Measurements from ENCODE around the gene ABCB1. TPM values are rescaled to one million over a fixed set of nuclear protein-coding genes. Genes with fewer than 3 reads are reported as not detected.

ABCB1 gene
- total and polyA plus RNA-seq, 3 donors from 2014 or later, result 6.5 to 8.6 (median 7.1) TPM

- Histone ChIP-seq H3K36me3 (ENCODE audit: low read depth, missing control alignments) (no peaks in the 10 kb centered on the region), H3K9me3 (no peaks in the 10 kb centered on the region), H3K27ac (peak overlapping the region; percentile 33 to 78), H3K27me3 (no peaks in the 10 kb centered on the region), H3K4me1 (peaks cover 4% of the 10 kb centered on the region), H3K4me3 (peak overlapping the region; percentile 66 to 78)
- no peak for TF ChIP-seq CTCF (IDR thresholded peaks at IDR 0.05)
- no peak for TF ChIP-seq POLR2A (IDR thresholded peaks at IDR 0.05)
- peak; percentile 59 for DNase-seq
- 3% methylated on average over 22 to 26 of the region's 39 CpGs for WGBS, 2 donors
- intact Hi-C loops (cut with DNase I; ENCODE audit: low total_unique reads), result no loop called here
These were observed 28.3 kb upstream of the ABCB1 start for GRCh38 chr7:87628780-87629569.

GRCh38 chr7:87627634-87627994, 26.9 kb upstream of the ABCB1 start:
- intact Hi-C loops (cut with DNase I; ENCODE audit: low total_unique reads), result no loop called here
- Histone ChIP-seq H3K27me3 (no peaks in the 10 kb centered on the region), H3K4me3 (peak overlapping the region; percentile 66 to 78), H3K36me3 (ENCODE audit: low read depth, missing control alignments) (no peaks in the 10 kb centered on the region), H3K9me3 (no peaks in the 10 kb centered on the region), H3K4me1 (peaks cover 4% of the 10 kb centered on the region), H3K27ac (peak overlapping the region; percentile 4 to 78)
- peak; percentile 65 for DNase-seq
- WGBS, 2 donors, result 0 to 1% methylated on average over 14 to 21 of the region's 30 CpGs
- TF ChIP-seq POLR2A (IDR thresholded peaks at IDR 0.05) (no peak), CTCF (IDR thresholded peaks at IDR 0.05) (no peak)

GRCh38 chr7:87625101-87625500, 24.4 kb upstream of the ABCB1 start:
- peaks cover 2% of the 10 kb centered on the region for H3K4me1 ChIP-seq
- H3K4me3 ChIP-seq, result no peak overlapping the region
- no peaks in the 10 kb centered on the region for H3K9me3 ChIP-seq
- no peaks in the 10 kb centered on the region for H3K36me3 ChIP-seq (ENCODE audit: low read depth, missing control alignments)
- no peak for TF ChIP-seq CTCF (IDR thresholded peaks at IDR 0.05)
- TF ChIP-seq POLR2A (IDR thresholded peaks at IDR 0.05), result no peak
- H3K27ac ChIP-seq, result no peak overlapping the region
- no peaks in the 10 kb centered on the region for H3K27me3 ChIP-seq
- WGBS, 2 donors, result 60 to 74% methylated on average over 15 of the region's 15 CpGs
- no peak for DNase-seq
- intact Hi-C loops (cut with DNase I; ENCODE audit: low total_unique reads), result no loop called here

- Histone ChIP-seq H3K4me3 (no peak overlapping the region), H3K36me3 (ENCODE audit: low read depth, missing control alignments) (no peaks in the 10 kb centered on the region), H3K27ac (no peak overlapping the region), H3K27me3 (no peaks in the 10 kb centered on the region), H3K4me1 (no peaks in the 10 kb centered on the region), H3K9me3 (no peaks in the 10 kb centered on the region)
- intact Hi-C loops (cut with DNase I; ENCODE audit: low total_unique reads), result no loop called here
- no peak for TF ChIP-seq CTCF (IDR thresholded peaks at IDR 0.05)
- no peak for TF ChIP-seq POLR2A (IDR thresholded peaks at IDR 0.05)
- WGBS, 2 donors, result 61 to 62% methylated on average over 7 of the region's 7 CpGs
- DNase-seq, result no peak
These were observed 23.9 kb upstream of the ABCB1 start for GRCh38 chr7:87624628-87625027.

GRCh38 chr7:87615197-87615596, 14.5 kb upstream of the ABCB1 start:
- H3K27me3 ChIP-seq, result no peaks in the 10 kb centered on the region
- WGBS, 2 donors, result 81 to 86% methylated on average over 1 of the region's 1 CpG

More at GRCh38 chr7:87615197-87615596, 14.5 kb upstream of the ABCB1 start:
- TF ChIP-seq POLR2A (IDR thresholded peaks at IDR 0.05) (no peak), CTCF (IDR thresholded peaks at IDR 0.05) (no peak)
- H3K4me3 ChIP-seq, result no peak overlapping the region
- no peak for DNase-seq
- H3K27ac ChIP-seq, result no peak overlapping the region
- H3K36me3 ChIP-seq (ENCODE audit: low read depth, missing control alignments), result no peaks in the 10 kb centered on the region
- intact Hi-C loops (cut with DNase I; ENCODE audit: low total_unique reads), result no loop called here
- H3K4me1 ChIP-seq, result no peaks in the 10 kb centered on the region
- no peaks in the 10 kb centered on the region for H3K9me3 ChIP-seq
